Stimulated activated CD8-positive, alpha-beta memory T cell treated with anti-CD3 and anti-CD28 coated beads, Interleukin-12 subunit alpha, Interleukin-12 subunit beta, amount 100 ng/mL, for 24 hours (primary cell): ENCODE results near the gene STXBP4.

Experiments used
- DNase-seq: peaks from one replicate; pipeline ENCODE4 v3.0.0-alpha.2; 2020; ENCODE audit errors: extremely low read depth

STXBP4 gene

GRCh38 chr17:54968262-54968987, at the start of gene STXBP4, which contains the start of gene COX11:
STXBP4 (plus strand) TSS chr17:54968765; CDS start chr17:54986220, 17,455 bp downstream.
COX11 (minus strand) TSS chr17:54968654; CDS start chr17:54968646, 8 bp downstream.
- peak; percentile 81 for DNase-seq

- DNase-seq: no peak
Measured at GRCh38 chr17:54919425-54919824, 49.1 kb upstream of the STXBP4 start.

- no peak for DNase-seq
Measured at GRCh38 chr17:54920819-54921218, 47.7 kb upstream of the STXBP4 start.

GRCh38 chr17:54924405-54924804, 44.2 kb upstream of the STXBP4 start:
- DNase-seq: no peak

- DNase-seq: no peak
Measured at GRCh38 chr17:54927525-54927924, 41.0 kb upstream of the STXBP4 start.

- no peak for DNase-seq
Measured at GRCh38 chr17:54932711-54933110, 35.9 kb upstream of the STXBP4 start.

GRCh38 chr17:54933921-54934320, 34.6 kb upstream of the STXBP4 start:
- DNase-seq: no peak

GRCh38 chr17:54935471-54935870, 33.1 kb upstream of the STXBP4 start:
- DNase-seq: no peak

GRCh38 chr17:54937018-54937417, 31.5 kb upstream of the STXBP4 start:
- no peak for DNase-seq

GRCh38 chr17:54937426-54937825, 31.1 kb upstream of the STXBP4 start:
- no peak for DNase-seq

- DNase-seq: no peak
Measured at GRCh38 chr17:54941285-54941684, 27.3 kb upstream of the STXBP4 start.

GRCh38 chr17:54944796-54945195, 23.8 kb upstream of the STXBP4 start:
- no peak for DNase-seq

- DNase-seq: no peak
Measured at GRCh38 chr17:54945231-54945630, 23.3 kb upstream of the STXBP4 start.

- no peak for DNase-seq
Measured at GRCh38 chr17:54945671-54946070, 22.9 kb upstream of the STXBP4 start.

GRCh38 chr17:54947396-54947795, 21.2 kb upstream of the STXBP4 start:
- no peak for DNase-seq

- DNase-seq: no peak
Measured at GRCh38 chr17:54948380-54948779, 20.2 kb upstream of the STXBP4 start.

GRCh38 chr17:54950116-54950515, 18.4 kb upstream of the STXBP4 start:
- DNase-seq: no peak

GRCh38 chr17:54951286-54951685, 17.3 kb upstream of the STXBP4 start:
- DNase-seq: no peak

GRCh38 chr17:54956791-54957190, 11.8 kb upstream of the STXBP4 start:
- DNase-seq: no peak

GRCh38 chr17:54967621-54968261, 824 bp upstream of the STXBP4 start:
- DNase-seq: no peak

- DNase-seq: no peak
Measured at GRCh38 chr17:54968988-54969332, 395 bp downstream of the STXBP4 start.

GRCh38 chr17:54969658-54970572, 1.4 kb downstream of the STXBP4 start:
- DNase-seq: no peak
